ENCODE measurements around the gene APBB2. TPM values are rescaled to one million over a fixed set of nuclear protein-coding genes. Genes with fewer than 3 reads are reported as not detected.

APBB2 gene
- total RNA-seq, 2 experiments from 2014 or later: 0.22 TPM; not detected in 1

GRCh38 chr4:41070516-41071281 is 143.6 kb downstream of the APBB2 start:
- Mint-ChIP-seq H3K9me3 (no peaks in the 10 kb centered on the region), H3K27me3 (peaks cover 8% of the 10 kb centered on the region), H3K4me1 (ENCODE audit: low read depth) (no peaks in the 10 kb centered on the region), H3K36me3 (ENCODE audit: low read depth) (no peaks in the 10 kb centered on the region), H3K27ac (no peak overlapping the region), H3K4me3 (no peak overlapping the region)
- intact Hi-C loops (cut with DNase I, micrococcal nuclease): no loop called here
- ChIA-PET POLR2A (no interaction called here), CTCF (no interaction called here)
- TF ChIP-seq, protein P1, sequence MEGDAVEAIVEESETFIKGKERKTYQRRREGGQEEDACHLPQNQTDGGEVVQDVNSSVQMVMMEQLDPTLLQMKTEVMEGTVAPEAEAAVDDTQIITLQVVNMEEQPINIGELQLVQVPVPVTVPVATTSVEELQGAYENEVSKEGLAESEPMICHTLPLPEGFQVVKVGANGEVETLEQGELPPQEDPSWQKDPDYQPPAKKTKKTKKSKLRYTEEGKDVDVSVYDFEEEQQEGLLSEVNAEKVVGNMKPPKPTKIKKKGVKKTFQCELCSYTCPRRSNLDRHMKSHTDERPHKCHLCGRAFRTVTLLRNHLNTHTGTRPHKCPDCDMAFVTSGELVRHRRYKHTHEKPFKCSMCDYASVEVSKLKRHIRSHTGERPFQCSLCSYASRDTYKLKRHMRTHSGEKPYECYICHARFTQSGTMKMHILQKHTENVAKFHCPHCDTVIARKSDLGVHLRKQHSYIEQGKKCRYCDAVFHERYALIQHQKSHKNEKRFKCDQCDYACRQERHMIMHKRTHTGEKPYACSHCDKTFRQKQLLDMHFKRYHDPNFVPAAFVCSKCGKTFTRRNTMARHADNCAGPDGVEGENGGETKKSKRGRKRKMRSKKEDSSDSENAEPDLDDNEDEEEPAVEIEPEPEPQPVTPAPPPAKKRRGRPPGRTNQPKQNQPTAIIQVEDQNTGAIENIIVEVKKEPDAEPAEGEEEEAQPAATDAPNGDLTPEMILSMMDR (IDR thresholded peaks at IDR 0.05): no peak
- H3K4me3 ChIP-seq (ENCODE audit: low read length): no peak overlapping the region
- no peaks in the 10 kb centered on the region for H3K27me3 ChIP-seq (ENCODE audit: control insufficient read depth in 1 of 2, insufficient read depth in 2 of 2, low read length in 2 of 2)
- DNase-seq (no peak), ATAC-seq (ENCODE audit: poor library complexity) (no peak)
- H3K4me1 ChIP-seq (ENCODE audit: insufficient read depth, low read length): no peaks in the 10 kb centered on the region
- no peaks in the 10 kb centered on the region for H3K36me3 ChIP-seq (ENCODE audit: insufficient read depth, low read length)
- no peaks in the 10 kb centered on the region for H3K9me3 ChIP-seq (ENCODE audit: control insufficient read depth in 1 of 2, insufficient read depth in 1 of 2, low read length in 2 of 2)
- no peak overlapping the region for H3K27ac ChIP-seq (ENCODE audit: low read depth in 1 of 2, low read length in 2 of 2)

DNA sequence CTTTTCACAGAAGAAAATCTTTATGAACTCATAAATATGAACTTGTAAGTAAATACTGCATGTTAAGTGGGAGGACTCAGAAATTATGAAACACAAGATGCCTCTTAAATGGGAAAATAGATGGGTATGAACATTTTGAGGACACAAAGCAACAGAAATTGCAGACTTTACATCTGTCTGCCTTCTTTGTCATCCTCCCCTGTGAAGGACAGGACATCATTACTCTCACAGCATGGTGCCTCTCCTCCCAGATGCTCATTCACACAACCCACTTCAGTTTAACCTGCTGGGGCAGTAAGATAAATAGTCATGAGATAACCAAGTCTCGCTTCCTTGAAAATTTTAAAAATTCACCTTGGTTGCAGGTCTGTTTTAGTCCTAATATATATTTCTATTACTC is 144.5 kb downstream of the APBB2 start:
- no peaks in the 10 kb centered on the region for H3K36me3 ChIP-seq (ENCODE audit: insufficient read depth, low read length)
- H3K4me3 ChIP-seq (ENCODE audit: low read length): no peak overlapping the region
- no peak for DNase-seq
- no peak overlapping the region for H3K4me3 Mint-ChIP-seq
- TF ChIP-seq, protein P1 (IDR thresholded peaks at IDR 0.05): no peak
- CTCF ChIA-PET: no interaction called here
- H3K27me3 ChIP-seq (ENCODE audit: control insufficient read depth in 1 of 2, insufficient read depth in 2 of 2, low read length in 2 of 2): no peaks in the 10 kb centered on the region
- H3K36me3 Mint-ChIP-seq (ENCODE audit: low read depth): no peaks in the 10 kb centered on the region
- peaks cover 8% of the 10 kb centered on the region for H3K27me3 Mint-ChIP-seq
- H3K9me3 Mint-ChIP-seq: no peaks in the 10 kb centered on the region
- no peaks in the 10 kb centered on the region for H3K4me1 ChIP-seq (ENCODE audit: insufficient read depth, low read length)
- no peak overlapping the region for H3K27ac ChIP-seq (ENCODE audit: low read depth in 1 of 2, low read length in 2 of 2)
- H3K4me1 Mint-ChIP-seq (ENCODE audit: low read depth): no peaks in the 10 kb centered on the region
- no peaks in the 10 kb centered on the region for H3K9me3 ChIP-seq (ENCODE audit: control insufficient read depth in 1 of 2, insufficient read depth in 1 of 2, low read length in 2 of 2)
- no peak overlapping the region for H3K27ac Mint-ChIP-seq
- no peak for ATAC-seq (ENCODE audit: poor library complexity)
- intact Hi-C loops (cut with DNase I, micrococcal nuclease): no loop called here
- POLR2A ChIA-PET: no interaction called here

DNA sequence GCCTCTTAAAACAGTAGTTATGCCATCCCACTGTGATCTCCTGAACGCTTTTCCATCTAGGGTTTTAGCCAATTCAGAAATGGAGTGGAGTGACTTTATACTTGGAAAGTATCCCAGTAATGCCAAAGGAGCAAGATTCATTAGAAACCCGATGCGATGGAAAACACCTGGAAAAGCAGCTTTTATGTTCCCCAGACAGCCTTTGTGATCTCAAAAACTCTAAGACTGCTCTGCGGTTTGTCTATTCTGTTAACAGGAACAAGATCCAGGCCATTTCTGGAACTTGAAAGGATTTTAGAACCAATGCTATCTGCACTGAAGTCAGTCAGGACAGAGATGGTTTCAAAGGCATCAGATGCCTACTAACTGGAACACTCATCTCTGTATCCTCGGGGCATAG is 145.1 kb downstream of the APBB2 start:
- no peak overlapping the region for H3K27ac ChIP-seq (ENCODE audit: low read depth in 1 of 2, low read length in 2 of 2)
- TF ChIP-seq, protein P1 (IDR thresholded peaks at IDR 0.05): no peak
- intact Hi-C loops (cut with DNase I, micrococcal nuclease): no loop called here
- H3K27me3 Mint-ChIP-seq: peaks cover 8% of the 10 kb centered on the region
- H3K4me1 Mint-ChIP-seq (ENCODE audit: low read depth): no peaks in the 10 kb centered on the region
- H3K4me3 Mint-ChIP-seq: no peak overlapping the region
- H3K36me3 Mint-ChIP-seq (ENCODE audit: low read depth): no peaks in the 10 kb centered on the region
- DNase-seq (no peak), ATAC-seq (ENCODE audit: poor library complexity) (no peak)
- CTCF ChIA-PET: no interaction called here
- no peaks in the 10 kb centered on the region for H3K4me1 ChIP-seq (ENCODE audit: insufficient read depth, low read length)
- no peak overlapping the region for H3K4me3 ChIP-seq (ENCODE audit: low read length)
- POLR2A ChIA-PET: no interaction called here
- H3K27me3 ChIP-seq (ENCODE audit: control insufficient read depth in 1 of 2, insufficient read depth in 2 of 2, low read length in 2 of 2): no peaks in the 10 kb centered on the region
- no peaks in the 10 kb centered on the region for H3K9me3 Mint-ChIP-seq
- H3K27ac Mint-ChIP-seq: no peak overlapping the region
- no peaks in the 10 kb centered on the region for H3K9me3 ChIP-seq (ENCODE audit: control insufficient read depth in 1 of 2, insufficient read depth in 1 of 2, low read length in 2 of 2)
- H3K36me3 ChIP-seq (ENCODE audit: insufficient read depth, low read length): no peaks in the 10 kb centered on the region
